Keratinocyte (primary cell): Measurements from ENCODE around the gene OR4S1. TPM values are rescaled to one million over a fixed set of nuclear protein-coding genes. Genes with fewer than 3 reads are reported as not detected.

Experiments
- DNase-seq: peaks from one replicate; pipeline ENCODE4 v3.0.0-alpha.2; 2011; ENCODE audit warnings: low read depth, missing footprints, low spot score
- FAIRE-seq: peaks from 2 replicates; lab custom pipeline; 2011; peaks lifted over from hg19 to GRCh38; lab: Jason Lieb, UNC
- H2AFZ ChIP-seq: 2 replicates; pipeline ENCODE4 v1.6.0; 2012; ENCODE audit warnings: low read length, control low read depth, inconsistent platforms; ENCODE audit not compliant: control insufficient read depth
- H3K27ac ChIP-seq: 2 replicates; pipeline ENCODE4 v1.5.1; 2011; ENCODE audit warnings: low read length; ENCODE audit not compliant: control insufficient read depth, insufficient read depth
- H3K27me3 ChIP-seq: 3 replicates; pipeline ENCODE4 v1.6.0; 2011; ENCODE audit warnings: low read length; ENCODE audit not compliant: control insufficient read depth, insufficient read depth; ENCODE audit errors: extremely low read depth
- H3K36me3 ChIP-seq, 2 experiments: 2 replicates in 1 of 2; 3 replicates in 1 of 2; pipeline ENCODE4 v1.5.1; 2011; ENCODE audit warnings: low read length in 2 of 2, mild to moderate bottlenecking in 1 of 2; ENCODE audit not compliant: control insufficient read depth in 2 of 2, insufficient read depth in 2 of 2; ENCODE audit errors: extremely low read depth in 1 of 2
- H3K4me1 ChIP-seq: 3 replicates; pipeline ENCODE4 v1.5.1; 2011; ENCODE audit warnings: low read length; ENCODE audit not compliant: control insufficient read depth, insufficient read depth; ENCODE audit errors: extremely low read depth
- H3K4me2 ChIP-seq: 3 replicates; pipeline ENCODE4 v1.6.0; 2011; ENCODE audit warnings: low read depth, low read length; ENCODE audit not compliant: control insufficient read depth, insufficient read depth; ENCODE audit errors: extremely low read depth
- H3K4me3 ChIP-seq, 3 experiments: fragments of 200-600 bp in 1 of 3; sonication (generic) in 1 of 3; 2 replicates in 2 of 3; 3 replicates in 1 of 3; pipeline ENCODE4 v1.5.1; 2011 to 2016; ENCODE audit warnings: low read length in 3 of 3, mild to moderate bottlenecking in 3 of 3, control low read depth in 2 of 3, inconsistent platforms in 1 of 3, low read depth in 1 of 3, mixed read lengths in 1 of 3, mixed run types in 1 of 3, moderate library complexity in 1 of 3; ENCODE audit not compliant: control insufficient read depth in 2 of 3, insufficient read depth in 2 of 3; ENCODE audit errors: extremely low read depth in 1 of 3
- H3K79me2 ChIP-seq: 2 replicates; pipeline ENCODE4 v1.6.0; 2012; ENCODE audit warnings: low read length; ENCODE audit not compliant: control insufficient read depth, insufficient read depth
- H3K9ac ChIP-seq: 3 replicates; pipeline ENCODE4 v1.6.0; 2011; ENCODE audit warnings: low read length; ENCODE audit not compliant: control insufficient read depth, insufficient read depth; ENCODE audit errors: extremely low read depth
- H3K9me1 ChIP-seq: 3 replicates; pipeline ENCODE4 v1.6.0; 2011; ENCODE audit warnings: low read length; ENCODE audit not compliant: control insufficient read depth, insufficient read depth; ENCODE audit errors: extremely low read depth
- H3K9me3 ChIP-seq: 2 replicates; pipeline ENCODE4 v1.5.1; 2012; ENCODE audit warnings: low read depth, low read length; ENCODE audit not compliant: control insufficient read depth
- H4K20me1 ChIP-seq: 3 replicates; pipeline ENCODE4 v1.6.0; 2011; ENCODE audit warnings: low read length; ENCODE audit not compliant: control insufficient read depth, insufficient read depth; ENCODE audit errors: extremely low read depth
- CTCF ChIP-seq, 3 experiments: IDR thresholded peaks in 1 of 3; conservative IDR thresholded peaks in 1 of 3; optimal IDR thresholded peaks in 1 of 3; 2 replicates in 2 of 3; 3 replicates in 1 of 3; pipeline versions ENCODE3 to v1.5.1; 2011; ENCODE audit warnings: low read length in 3 of 3, mild to moderate bottlenecking in 3 of 3, moderate library complexity in 2 of 3, control low read depth in 1 of 3, inconsistent platforms in 1 of 3; ENCODE audit not compliant: insufficient read depth in 2 of 3; ENCODE audit errors: extremely low read depth in 1 of 3
- EZH2 ChIP-seq: IDR thresholded peaks from one replicate; pipeline ENCODE4 v1.6.1; 2012; ENCODE audit warnings: inconsistent platforms, mild to moderate bottlenecking, low read length, moderate library complexity
- dilution Hi-C: fragments of 300-500 bp; cut with MboI; formaldehyde crosslinking; loops from one replicate; pipeline ENCODE4 v1.7.0; 2020; ENCODE audit warnings: low sequenced_read_pairs; ENCODE audit not compliant: extremely low pct_ligation_motif_present
- polyA plus RNA-seq, 5 experiments: library from polyadenylated mRNA; depleted of rRNA in 3 of 5; stranded (reverse) in 3 of 5; stranded (forward) in 1 of 5; unstranded in 1 of 5; fragments of >200 nt; gene quantifications; 1 replicate in 1 of 5; 2 replicates in 3 of 5; 3 replicates in 1 of 5; pipeline versions ENCODE4 v1.2.1 to v1.2.3, GENCODE V29; 2011 to 2012; ENCODE audit warnings: missing spikeins in 2 of 5, low read depth in 1 of 5, low replicate concordance in 1 of 5

The OR4S1 gene
- polyA plus RNA-seq, 1 donor (not counting 4 experiments of a cell fraction or from before 2014, with no cell fraction given) = not detected

- peaks cover 2% of the 10 kb centered on the region for H3K9me3 ChIP-seq
- no peaks in the 10 kb centered on the region for H3K27me3 ChIP-seq
- dilution Hi-C loops = no loop called here
- H3K9me1 ChIP-seq = no peaks in the 10 kb centered on the region
- TF ChIP-seq EZH2 = no peak
- no peak for TF ChIP-seq CTCF (optimal IDR thresholded peaks at IDR 0.05 in 1 of 3, IDR thresholded peaks at IDR 0.05 in 1 of 3, conservative IDR thresholded peaks at IDR 0.05 in 1 of 3; ENCODE audit: extremely low read depth in 1 of 3, insufficient read depth in 2 of 3, low read length in 3 of 3)
- no peaks in the 10 kb centered on the region for H3K79me2 ChIP-seq
- H3K36me3 ChIP-seq = no peaks in the 10 kb centered on the region
- no peak overlapping the region for H3K4me2 ChIP-seq
- H3K4me3 ChIP-seq = no peak overlapping the region
- DNase-seq (no peak), FAIRE-seq (no peak)
- no peaks in the 10 kb centered on the region for H4K20me1 ChIP-seq
- H2AFZ ChIP-seq = no peak overlapping the region
- H3K27ac ChIP-seq = no peak overlapping the region
- H3K4me1 ChIP-seq = no peaks in the 10 kb centered on the region
- no peak overlapping the region for H3K9ac ChIP-seq
These were observed 48.0 kb downstream of the OR4S1 start for GRCh38 chr11:48354013-48354412.

- Histone ChIP-seq H3K9me3 (peaks cover 2% of the 10 kb centered on the region), H4K20me1 (no peaks in the 10 kb centered on the region), H3K27ac (no peak overlapping the region), H3K27me3 (no peaks in the 10 kb centered on the region), H3K36me3 (no peaks in the 10 kb centered on the region), H3K9ac (no peak overlapping the region), H3K9me1 (no peaks in the 10 kb centered on the region), H3K4me2 (no peak overlapping the region), H3K4me3 (no peak overlapping the region), H3K79me2 (no peaks in the 10 kb centered on the region), H3K4me1 (no peaks in the 10 kb centered on the region), H2AFZ (no peak overlapping the region)
- dilution Hi-C loops = no loop called here
- FAIRE-seq (no peak), DNase-seq (no peak)
- TF ChIP-seq EZH2 = no peak
- no peak for TF ChIP-seq CTCF (optimal IDR thresholded peaks at IDR 0.05 in 1 of 3, IDR thresholded peaks at IDR 0.05 in 1 of 3, conservative IDR thresholded peaks at IDR 0.05 in 1 of 3; ENCODE audit: extremely low read depth in 1 of 3, insufficient read depth in 2 of 3, low read length in 3 of 3)
These were observed 48.7 kb downstream of the OR4S1 start for GRCh38 chr11:48354677-48355076.

Other genes with a start within 250 kb of the OR4S1 start
- not detected in 3 replicates for gene OR4B1, start 89.4 kb upstream of the OR4S1 start, polyA plus RNA-seq
- not detected in 3 replicates for gene OR4X2, start 61.1 kb upstream of the OR4S1 start, polyA plus RNA-seq
- not detected in 3 replicates for gene OR4X1, start 42.4 kb upstream of the OR4S1 start, polyA plus RNA-seq
- not detected in 3 replicates for gene OR4C3, start 18.7 kb downstream of the OR4S1 start, polyA plus RNA-seq
- not detected in 3 replicates for gene OR4C5, start 60.2 kb downstream of the OR4S1 start, polyA plus RNA-seq
- gene OR4A47, start 182.6 kb downstream of the OR4S1 start, polyA plus RNA-seq = not detected in 3 replicates